Neural progenitor cell (in vitro differentiated cells): ENCODE data around the gene TASOR2. TPM values are rescaled to one million over a fixed set of nuclear protein-coding genes. Genes with fewer than 3 reads are reported as not detected.

ENCODE experiments used
- DNase-seq: peaks from one replicate; pipeline ENCODE4 v3.0.0-alpha.2; 2016; ENCODE audit warnings: low spot score
- H2AFZ ChIP-seq: fragments of 200-600 bp; sonication (generic); replicated peaks from 2 replicates; pipeline ENCODE4 v1.6.1; 2016; ENCODE audit warnings: antibody characterized with exemption
- H3F3A ChIP-seq: fragments of 200-600 bp; sonication (generic); 2 replicates; pipeline ENCODE4 v1.6.1; 2016; ENCODE audit warnings: antibody characterized with exemption, low read depth
- H3K27ac ChIP-seq: fragments of 200-600 bp; sonication (generic); 2 replicates; pipeline ENCODE4 v1.5.1; 2016; ENCODE audit warnings: mild to moderate bottlenecking
- H3K27me3 ChIP-seq: fragments of 200-600 bp; sonication (generic); 2 replicates; pipeline ENCODE4 v1.6.1; 2016; ENCODE audit warnings: mild to moderate bottlenecking, moderate library complexity
- H3K36me3 ChIP-seq: fragments of 200-600 bp; sonication (generic); 2 replicates; pipeline ENCODE4 v1.5.1; 2016
- H3K4me1 ChIP-seq: fragments of 200-600 bp; sonication (generic); 2 replicates; pipeline ENCODE4 v1.6.1; 2016; ENCODE audit warnings: mixed run types
- H3K4me2 ChIP-seq: fragments of 200-600 bp; sonication (generic); 2 replicates; pipeline ENCODE4 v1.6.1; 2016
- H3K4me3 ChIP-seq: fragments of 200-600 bp; sonication (generic); 2 replicates; pipeline ENCODE4 v1.5.1; 2016
- H3K79me2 ChIP-seq: fragments of 200-600 bp; sonication (generic); 2 replicates; pipeline ENCODE4 v1.6.1; 2016; ENCODE audit warnings: low read depth
- H3K9ac ChIP-seq: fragments of 200-600 bp; sonication (generic); 2 replicates; pipeline ENCODE4 v1.6.1; 2016
- H3K9me3 ChIP-seq: fragments of 200-600 bp; sonication (generic); 2 replicates; pipeline ENCODE4 v1.5.1; 2016; ENCODE audit warnings: low read depth
- H4K20me1 ChIP-seq: fragments of 200-600 bp; sonication (generic); 2 replicates; pipeline ENCODE4 v1.6.1; 2016; ENCODE audit warnings: low read depth
- H3K27ac Mint-ChIP-seq: 3 replicates; pipeline ENCODE4 v1.8.0; 2021; ENCODE audit warnings: mixed read lengths
- H3K27me3 Mint-ChIP-seq: 2 replicates; pipeline ENCODE4 v1.8.0; 2022; ENCODE audit warnings: low read depth, mild to moderate bottlenecking, inconsistent platforms, moderate library complexity, mixed read lengths; ENCODE audit not compliant: insufficient read depth
- H3K36me3 Mint-ChIP-seq: 3 replicates; pipeline ENCODE4 v1.8.0; 2021; ENCODE audit warnings: mixed read lengths
- H3K4me1 Mint-ChIP-seq: 3 replicates; pipeline ENCODE4 v1.8.0; 2021; ENCODE audit warnings: mixed read lengths
- H3K4me3 Mint-ChIP-seq: 3 replicates; pipeline ENCODE4 v1.8.0; 2021; ENCODE audit warnings: mild to moderate bottlenecking, moderate library complexity, mixed read lengths
- H3K9me3 Mint-ChIP-seq: 3 replicates; pipeline ENCODE4 v1.8.0; 2020; ENCODE audit warnings: mixed read lengths
- CTCF ChIP-seq: fragments of 200-600 bp; sonication (generic); IDR thresholded peaks from 2 replicates; pipeline ENCODE4 v1.5.1; 2017; ENCODE audit warnings: antibody characterized with exemption, mild to moderate bottlenecking
- EZH2 ChIP-seq: fragments of 200-600 bp; sonication (generic); IDR thresholded peaks from 2 replicates; pipeline ENCODE4 v1.6.1; 2017; ENCODE audit warnings: antibody characterized with exemption, mild to moderate bottlenecking, moderate library complexity
- EZH2phosphoT487 ChIP-seq: fragments of 200-600 bp; sonication (generic); IDR thresholded peaks from 2 replicates; pipeline ENCODE4 v1.6.1; 2017; ENCODE audit warnings: antibody characterized with exemption
- total RNA-seq: library from RNA; depleted of rRNA; stranded (reverse); fragments of >200 nt; gene quantifications from 2 replicates; pipeline ENCODE4 v1.2.3, GENCODE V29; 2015; ENCODE audit warnings: low replicate concordance

The TASOR2 gene
- total RNA-seq, 1 donor from 2014 or later, result 32.7 TPM

- H2AFZ ChIP-seq, result no peak overlapping the region
- no peaks in the 10 kb centered on the region for H3K36me3 ChIP-seq
- H3K27me3 ChIP-seq, result peaks cover 65% of the 10 kb centered on the region
- no peak overlapping the region for H3K4me3 Mint-ChIP-seq
- H3K4me3 ChIP-seq, result no peak overlapping the region
- H3K4me2 ChIP-seq, result no peak overlapping the region
- H3K79me2 ChIP-seq, result no peaks in the 10 kb centered on the region
- TF ChIP-seq EZH2 (no peak), CTCF (no peak), EZH2phosphoT487 (no peak)
- H3K9me3 Mint-ChIP-seq, result peaks cover 2% of the 10 kb centered on the region
- H3K27ac ChIP-seq, result no peak overlapping the region
- H3K4me1 Mint-ChIP-seq, result peaks cover 4% of the 10 kb centered on the region
- H3K9ac ChIP-seq, result no peak overlapping the region
- peaks cover 6% of the 10 kb centered on the region for H3F3A ChIP-seq
- H4K20me1 ChIP-seq, result no peaks in the 10 kb centered on the region
- no peaks in the 10 kb centered on the region for H3K36me3 Mint-ChIP-seq
- H3K27ac Mint-ChIP-seq, result no peak overlapping the region
- no peak for DNase-seq
- H3K4me1 ChIP-seq, result no peaks in the 10 kb centered on the region
- H3K27me3 Mint-ChIP-seq, result peaks cover 6% of the 10 kb centered on the region
- no peaks in the 10 kb centered on the region for H3K9me3 ChIP-seq
These were observed 5.0 kb upstream of the TASOR2 start for GRCh38 chr10:5679606-5680005.

DNA sequence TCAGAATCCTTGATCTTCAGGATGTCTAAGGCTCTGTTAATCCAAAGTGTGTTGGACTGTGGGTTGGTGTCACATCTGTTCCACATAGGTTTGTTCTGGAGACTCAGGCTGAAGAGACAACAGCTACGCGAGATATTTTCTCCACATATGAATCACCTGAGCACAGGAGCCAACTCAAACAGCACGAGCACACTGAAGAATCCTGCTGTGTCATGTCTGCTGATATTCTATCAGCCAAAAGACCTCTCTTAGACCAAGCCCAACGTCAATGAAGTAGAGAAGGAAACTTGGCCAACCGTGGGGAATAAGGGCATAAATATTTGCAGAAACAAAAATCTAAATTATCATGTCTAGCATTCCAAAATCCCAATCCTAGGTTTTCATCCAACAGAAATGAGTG lies 2.7 kb upstream of the TASOR2 start:
- Histone ChIP-seq H3K4me1 (peaks cover 6% of the 10 kb centered on the region), H3K36me3 (no peaks in the 10 kb centered on the region), H3K4me3 (no peak overlapping the region), H3K79me2 (peaks cover 17% of the 10 kb centered on the region), H3K9ac (no peak overlapping the region), H4K20me1 (peaks cover 13% of the 10 kb centered on the region), H3K9me3 (no peaks in the 10 kb centered on the region), H3K4me2 (no peak overlapping the region), H3K27me3 (peaks cover 65% of the 10 kb centered on the region), H3K27ac (no peak overlapping the region), H3F3A (peaks cover 22% of the 10 kb centered on the region), H2AFZ (no peak overlapping the region)
- Mint-ChIP-seq H3K27ac (no peak overlapping the region), H3K36me3 (no peaks in the 10 kb centered on the region), H3K4me1 (peaks cover 18% of the 10 kb centered on the region), H3K9me3 (no peaks in the 10 kb centered on the region), H3K4me3 (no peak overlapping the region), H3K27me3 (peaks cover 6% of the 10 kb centered on the region)
- DNase-seq, result no peak
- TF ChIP-seq CTCF (no peak), EZH2phosphoT487 (no peak), EZH2 (no peak)

DNA sequence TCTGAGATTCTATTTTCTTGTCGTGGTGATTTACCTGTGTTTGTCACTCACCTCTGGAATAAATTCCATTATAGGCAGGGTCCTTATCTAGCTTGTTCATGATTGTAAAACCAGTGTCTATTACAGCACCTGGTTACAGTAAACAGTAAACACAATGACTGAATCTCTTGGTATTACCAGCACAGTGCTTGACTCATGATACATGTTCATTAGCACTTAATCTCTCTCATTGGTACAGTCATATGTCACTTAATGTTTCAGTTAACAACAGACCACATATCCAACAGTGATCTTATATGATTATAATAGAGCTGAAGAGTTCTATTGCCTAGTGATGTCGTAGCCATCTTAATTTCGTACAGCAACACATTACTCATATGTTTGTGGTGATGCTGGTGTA lies 1.6 kb upstream of the TASOR2 start:
- H3K27me3 ChIP-seq, result peaks cover 54% of the 10 kb centered on the region
- H3K9me3 ChIP-seq, result no peaks in the 10 kb centered on the region
- H3K4me2 ChIP-seq, result no peak overlapping the region
- H3K9me3 Mint-ChIP-seq, result no peaks in the 10 kb centered on the region
- H3K27ac Mint-ChIP-seq, result no peak overlapping the region
- no peak overlapping the region for H3K4me3 Mint-ChIP-seq
- H3K79me2 ChIP-seq, result peaks cover 28% of the 10 kb centered on the region
- no peaks in the 10 kb centered on the region for H3K36me3 ChIP-seq
- TF ChIP-seq EZH2 (no peak), CTCF (no peak), EZH2phosphoT487 (no peak)
- no peak overlapping the region for H2AFZ ChIP-seq
- H3K27me3 Mint-ChIP-seq, result peaks cover 6% of the 10 kb centered on the region
- H3K27ac ChIP-seq, result no peak overlapping the region
- peaks cover 6% of the 10 kb centered on the region for H3K4me1 ChIP-seq
- H4K20me1 ChIP-seq, result peaks cover 14% of the 10 kb centered on the region
- no peaks in the 10 kb centered on the region for H3K36me3 Mint-ChIP-seq
- H3K9ac ChIP-seq, result no peak overlapping the region
- H3F3A ChIP-seq, result peaks cover 22% of the 10 kb centered on the region
- DNase-seq, result no peak
- H3K4me3 ChIP-seq, result no peak overlapping the region
- peaks cover 22% of the 10 kb centered on the region for H3K4me1 Mint-ChIP-seq
